Endodermal cell (in vitro differentiated cells): Measurements from ENCODE around the gene OR12D1. TPM values are rescaled to one million over a fixed set of nuclear protein-coding genes. Genes with fewer than 3 reads are reported as not detected.

Source experiments
- DNase-seq: peaks from one replicate; pipeline ENCODE4 v3.0.0-alpha.2; 2017
- H3K27ac ChIP-seq: 2 replicates; pipeline ENCODE4 v1.5.1; 2013; ENCODE audit warnings: mild to moderate bottlenecking, low read depth, low read length, moderate library complexity
- H3K27me3 ChIP-seq: 2 replicates; pipeline ENCODE4 v1.6.1; 2013; ENCODE audit warnings: mild to moderate bottlenecking, low read length, moderate library complexity; ENCODE audit not compliant: insufficient read depth, control insufficient read depth, poor library complexity, severe bottlenecking
- H3K36me3 ChIP-seq: 2 replicates; pipeline ENCODE4 v1.7.0; 2013; ENCODE audit warnings: mild to moderate bottlenecking, low read length, moderate library complexity; ENCODE audit not compliant: control insufficient read depth, insufficient read depth
- H3K4me1 ChIP-seq: one replicate; pipeline ENCODE4 v1.7.0; 2013; ENCODE audit warnings: low read length; ENCODE audit not compliant: control insufficient read depth, insufficient read depth
- H3K4me3 ChIP-seq: 2 replicates; pipeline ENCODE4 v1.5.1; 2013; ENCODE audit warnings: mild to moderate bottlenecking, low read length, moderate library complexity
- H3K9ac ChIP-seq: 2 replicates; pipeline ENCODE4 v1.6.1; 2013; ENCODE audit warnings: mild to moderate bottlenecking, low read length, moderate library complexity; ENCODE audit not compliant: poor library complexity, severe bottlenecking; ENCODE audit errors: extremely low read depth
- H3K9me3 ChIP-seq: 2 replicates; pipeline ENCODE4 v1.6.1; 2013; ENCODE audit warnings: mild to moderate bottlenecking, low read length, moderate library complexity; ENCODE audit not compliant: control insufficient read depth
- H3K27ac Mint-ChIP-seq: 2 replicates; pipeline ENCODE4 v1.8.0; 2020; ENCODE audit warnings: mixed read lengths
- H3K27me3 Mint-ChIP-seq: 2 replicates; pipeline ENCODE4 v1.8.0; 2021; ENCODE audit warnings: mild to moderate bottlenecking, mixed read lengths; ENCODE audit not compliant: insufficient read depth
- H3K36me3 Mint-ChIP-seq: 2 replicates; pipeline ENCODE4 v1.8.0; 2020; ENCODE audit warnings: low read depth, mixed read lengths
- H3K4me1 Mint-ChIP-seq: 2 replicates; pipeline ENCODE4 v1.8.0; 2020; ENCODE audit warnings: mixed read lengths
- H3K4me3 Mint-ChIP-seq: 2 replicates; pipeline ENCODE4 v1.8.0; 2020; ENCODE audit warnings: mild to moderate bottlenecking, moderate library complexity, mixed read lengths
- H3K9me3 Mint-ChIP-seq: 2 replicates; pipeline ENCODE4 v1.8.0; 2020; ENCODE audit warnings: mild to moderate bottlenecking, mixed read lengths
- WGBS, 2 experiments: methylation state at CpG; one replicate each; pipeline versions ENCODE4 v1.1.5 to v1.1.7; 2013; ENCODE audit warnings: missing lambda C conversion rate in 2 of 2, mixed read lengths in 1 of 2; ENCODE audit not compliant: insufficient coverage in 1 of 2, insufficient read length in 1 of 2; 5-methylcytosine and 5-hydroxymethylcytosine counted together
- total RNA-seq, 2 donors: library from RNA; stranded (reverse); fragmentation: NEBNext Ultra II Directional in 1 of 2; extraction: Animal tissue kit (Norgen Biotek cat#: 25700) in 1 of 2; gene quantifications; 2 replicates in 1 of 2; 3 replicates in 1 of 2; pipeline ENCODE4 v1.2.1, GENCODE V29; 2021
- TF ChIP-seq, protein P1 (sequence below): fragments of 200-600 bp; sonication (generic); conservative IDR thresholded peaks from 2 replicates; pipeline ENCODE4 v1.5.0; 2021; ENCODE audit warnings: antibody characterized with exemption, mild to moderate bottlenecking

OR12D1 gene
- total RNA-seq, 2 donors from 2014 or later: not detected

- Mint-ChIP-seq H3K4me1 (no peaks in the 10 kb centered on the region), H3K27ac (no peak overlapping the region)
Observed at GRCh38 chr6:29466241-29466640, 51.5 kb downstream of the OR12D1 start.

More at GRCh38 chr6:29466241-29466640, 51.5 kb downstream of the OR12D1 start:
- no peaks in the 10 kb centered on the region for H3K27me3 ChIP-seq
- no peaks in the 10 kb centered on the region for H3K9me3 Mint-ChIP-seq
- TF ChIP-seq, protein P1, sequence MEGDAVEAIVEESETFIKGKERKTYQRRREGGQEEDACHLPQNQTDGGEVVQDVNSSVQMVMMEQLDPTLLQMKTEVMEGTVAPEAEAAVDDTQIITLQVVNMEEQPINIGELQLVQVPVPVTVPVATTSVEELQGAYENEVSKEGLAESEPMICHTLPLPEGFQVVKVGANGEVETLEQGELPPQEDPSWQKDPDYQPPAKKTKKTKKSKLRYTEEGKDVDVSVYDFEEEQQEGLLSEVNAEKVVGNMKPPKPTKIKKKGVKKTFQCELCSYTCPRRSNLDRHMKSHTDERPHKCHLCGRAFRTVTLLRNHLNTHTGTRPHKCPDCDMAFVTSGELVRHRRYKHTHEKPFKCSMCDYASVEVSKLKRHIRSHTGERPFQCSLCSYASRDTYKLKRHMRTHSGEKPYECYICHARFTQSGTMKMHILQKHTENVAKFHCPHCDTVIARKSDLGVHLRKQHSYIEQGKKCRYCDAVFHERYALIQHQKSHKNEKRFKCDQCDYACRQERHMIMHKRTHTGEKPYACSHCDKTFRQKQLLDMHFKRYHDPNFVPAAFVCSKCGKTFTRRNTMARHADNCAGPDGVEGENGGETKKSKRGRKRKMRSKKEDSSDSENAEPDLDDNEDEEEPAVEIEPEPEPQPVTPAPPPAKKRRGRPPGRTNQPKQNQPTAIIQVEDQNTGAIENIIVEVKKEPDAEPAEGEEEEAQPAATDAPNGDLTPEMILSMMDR: no peak
- no peak overlapping the region for H3K4me3 Mint-ChIP-seq
- no peak for DNase-seq
- H3K36me3 ChIP-seq: no peaks in the 10 kb centered on the region
- 83 to 93% methylated on average over 6 of the region's 6 CpGs for WGBS, 2 experiments
- no peaks in the 10 kb centered on the region for H3K9me3 ChIP-seq
- H3K9ac ChIP-seq: no peak overlapping the region
- no peaks in the 10 kb centered on the region for H3K27me3 Mint-ChIP-seq
- no peak overlapping the region for H3K27ac ChIP-seq
- H3K4me3 ChIP-seq: no peak overlapping the region
- no peaks in the 10 kb centered on the region for H3K4me1 ChIP-seq
- H3K36me3 Mint-ChIP-seq: no peaks in the 10 kb centered on the region

Other genes with a start within 250 kb of the OR12D1 start
- not detected for gene OR2J2, start 244.0 kb upstream of the OR12D1 start, total RNA-seq
- gene OR14J1, start 113.2 kb upstream of the OR12D1 start, total RNA-seq: not detected
- not detected for gene OR5V1, start 46.1 kb upstream of the OR12D1 start, total RNA-seq
- gene OR12D3, start 39.6 kb upstream of the OR12D1 start, total RNA-seq: not detected
- not detected for gene OR12D2, start 19.3 kb upstream of the OR12D1 start, total RNA-seq
- gene OR10C1, start 24.4 kb downstream of the OR12D1 start, total RNA-seq: not detected
- not detected for gene OR11A1, start 42.1 kb downstream of the OR12D1 start, total RNA-seq
- not detected for gene OR2H1, start 42.2 kb downstream of the OR12D1 start, total RNA-seq
- gene MAS1L, start 73.0 kb downstream of the OR12D1 start, total RNA-seq: not detected
- not detected for gene UBD, start 144.8 kb downstream of the OR12D1 start, total RNA-seq
- gene OR2H2, start 170.2 kb downstream of the OR12D1 start, total RNA-seq: not detected
- gene GABBR1, start 218.3 kb downstream of the OR12D1 start, total RNA-seq: 10 to 100 TPM; 81.8 to 99.1 TPM
- not detected for gene MOG, start 242.2 kb downstream of the OR12D1 start, total RNA-seq